ENCODE data around the gene CERS1. TPM values are rescaled to one million over a fixed set of nuclear protein-coding genes. Genes with fewer than 3 reads are reported as not detected.

The CERS1 gene
- polyA plus RNA-seq, 2 of the 4 experiments (the other 2 are of a cell fraction), result 1.7 to 3.4 TPM

- no peak for TF ChIP-seq RCOR1 (IDR thresholded peaks at IDR 0.05; ENCODE audit: low read depth, low read length)
Measured at GRCh38 chr19:18869023-18869618, 26.8 kb downstream of the CERS1 start (continued).

- DNase-seq (ENCODE audit: low read depth in 1 of 2, low spot score in 1 of 2) (no peak), ATAC-seq (no peak), FAIRE-seq (no peak)
- ChIA-PET POLR2A (no interaction called here), CTCF (interaction anchor here (1.0 to 3.8 kb wide), 4 partner anchors 12 to 265 kb away, joined by 3 to 41 read pairs (median 4); no protein-coding TSS in a partner anchor)
- Histone ChIP-seq H3K4me3 (no peak overlapping the region), H3K4me2 (no peak overlapping the region), H3K9me3 (no peaks in the 10 kb centered on the region), H3K27ac (no peak overlapping the region; a peak in 1 of 6 replicates), H3K4me1 (no peaks in the 10 kb centered on the region)
- WGBS (ENCODE audit: missing lambda C conversion rate), result 95% methylated on average over 45 of the region's 77 CpGs
- no peak for TF ChIP-seq NR3C1 (IDR thresholded peaks at IDR 0.05)
Measured at GRCh38 chr19:18868380-18869022, 27.5 kb downstream of the CERS1 start.

GRCh38 chr19:18867751-18868150, 28.2 kb downstream of the CERS1 start:
- Histone ChIP-seq H3K4me2 (no peak overlapping the region), H3K27ac (no peak overlapping the region; a peak in 1 of 6 replicates), H3K4me1 (no peaks in the 10 kb centered on the region), H3K4me3 (no peak overlapping the region), H3K9me3 (no peaks in the 10 kb centered on the region)
- ATAC-seq (no peak), DNase-seq (ENCODE audit: low read depth in 1 of 2, low spot score in 1 of 2) (no peak), FAIRE-seq (no peak)
- WGBS (ENCODE audit: missing lambda C conversion rate), result 92% methylated on average over 22 of the region's 23 CpGs
- ChIA-PET POLR2A (no interaction called here), CTCF (interaction anchor here (0.7 to 3.8 kb wide), 13 partner anchors 9 to 417 kb away, joined by 3 to 41 read pairs (median 5); no protein-coding TSS in a partner anchor)
- TF ChIP-seq CHD4 (IDR thresholded peaks at IDR 0.05; ENCODE audit: borderline replicate concordance) (no peak), ZNF302 (CRISPR knock-in tag; IDR thresholded peaks at IDR 0.05) (no peak), RNF2 (IDR thresholded peaks at IDR 0.05; ENCODE audit: borderline replicate concordance, low read depth) (no peak), FOXS1 (CRISPR knock-in tag; IDR thresholded peaks at IDR 0.05) (no peak)

GRCh38 chr19:18867199-18867598, 28.8 kb downstream of the CERS1 start:
- ATAC-seq, result no peak
- no peaks in the 10 kb centered on the region for H3K4me1 ChIP-seq
- H3K4me2 ChIP-seq, result no peak overlapping the region
- ChIA-PET POLR2A (no interaction called here), CTCF (interaction anchor here (0.7 to 3.8 kb wide), 15 partner anchors 9 to 416 kb away, joined by 3 to 41 read pairs (median 5); no protein-coding TSS in a partner anchor)
- DNase-seq (ENCODE audit: low read depth in 1 of 2, low spot score in 1 of 2), result no peak
- no peak for FAIRE-seq
- 90% methylated on average over 18 of the region's 23 CpGs for WGBS (ENCODE audit: missing lambda C conversion rate)
- H3K9me3 ChIP-seq, result no peaks in the 10 kb centered on the region
- TF ChIP-seq POLR2A (IDR thresholded peaks at IDR 0.05; ENCODE audit: low read length) (no peak), SREBF2 (IDR thresholded peaks at IDR 0.05) (no peak), MAX (IDR thresholded peaks at IDR 0.05) (no peak), NFE2L2 (conservative IDR thresholded peaks at IDR 0.05; ENCODE audit: low read length) (no peak), FOSL2 (IDR thresholded peaks at IDR 0.05) (no peak), FOSL2 (CRISPR knock-in tag; IDR thresholded peaks at IDR 0.05) (no peak), BCL3 (IDR thresholded peaks at IDR 0.05) (no peak), POLR2AphosphoS2 (conservative IDR thresholded peaks at IDR 0.05; ENCODE audit: low read length) (no peak), HES2 (IDR thresholded peaks at IDR 0.05) (no peak), CHD4 (IDR thresholded peaks at IDR 0.05; ENCODE audit: borderline replicate concordance) (no peak), JUNB (IDR thresholded peaks at IDR 0.05) (no peak), REST (IDR thresholded peaks at IDR 0.05) (no peak), CBX2 (IDR thresholded peaks at IDR 0.05; ENCODE audit: borderline replicate concordance, low read depth) (no peak), EHMT2 (IDR thresholded peaks at IDR 0.05; ENCODE audit: low read depth) (no peak), HOXB5 (CRISPR knock-in tag; IDR thresholded peaks at IDR 0.05) (no peak), HOXA7 (CRISPR knock-in tag; IDR thresholded peaks at IDR 0.05) (no peak)
- H3K27ac ChIP-seq, result no peak overlapping the region
- H3K4me3 ChIP-seq, result no peak overlapping the region
